ENCODE measurements around the gene IL12RB1.
"Not testable (repeated sequence)": the region's sequence is repeated elsewhere in the genome, so short reads cannot be mapped to it uniquely, and the experiment has no call there.

IL12RB1 gene

DNA sequence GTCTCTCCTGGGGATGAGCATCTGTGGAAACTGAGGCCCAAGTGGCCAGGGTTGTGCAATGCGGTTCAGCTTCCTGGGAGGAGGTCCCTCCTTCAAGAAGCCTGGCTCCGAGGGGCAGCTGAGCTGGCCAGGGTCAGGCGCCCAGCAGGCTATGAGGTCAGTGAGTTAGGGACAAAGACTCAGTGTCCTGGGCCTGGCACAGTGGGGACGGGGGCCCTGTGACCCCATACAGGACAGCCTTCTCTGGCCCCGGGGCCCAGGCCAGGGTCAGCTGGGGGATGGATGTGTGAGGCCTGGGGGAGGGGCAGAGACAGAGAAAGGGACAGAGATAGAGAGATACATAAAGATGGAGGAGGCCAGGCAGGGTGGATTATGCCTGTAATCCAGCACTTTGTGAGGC, 3.0 kb upstream of the IL12RB1 start:
- no peak for DNase-seq (ENCODE audit: low read depth)

DNA sequence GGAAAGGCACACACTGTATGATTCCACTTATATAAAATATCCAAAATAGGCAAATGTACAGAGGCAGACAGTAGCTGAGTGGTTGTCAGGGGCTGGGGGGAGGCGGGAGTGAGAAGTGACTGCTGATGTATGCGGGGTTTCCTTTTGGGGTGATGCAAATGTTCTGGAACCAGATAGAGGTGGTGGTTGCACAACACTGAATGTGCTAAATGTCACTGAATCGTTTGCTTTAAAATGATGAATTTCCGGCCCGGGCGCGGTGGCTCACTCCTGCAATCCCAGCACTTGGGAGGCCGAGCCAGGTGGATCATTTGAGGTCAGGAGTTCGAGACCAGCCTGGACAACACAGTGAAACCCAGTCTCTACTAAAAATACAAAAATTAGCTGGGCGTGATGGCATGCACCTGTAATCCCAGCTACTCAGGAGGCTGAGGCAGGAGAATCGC, 2.4 kb upstream of the IL12RB1 start:
- DNase-seq (ENCODE audit: low read depth): not testable (repeated sequence)

DNA sequence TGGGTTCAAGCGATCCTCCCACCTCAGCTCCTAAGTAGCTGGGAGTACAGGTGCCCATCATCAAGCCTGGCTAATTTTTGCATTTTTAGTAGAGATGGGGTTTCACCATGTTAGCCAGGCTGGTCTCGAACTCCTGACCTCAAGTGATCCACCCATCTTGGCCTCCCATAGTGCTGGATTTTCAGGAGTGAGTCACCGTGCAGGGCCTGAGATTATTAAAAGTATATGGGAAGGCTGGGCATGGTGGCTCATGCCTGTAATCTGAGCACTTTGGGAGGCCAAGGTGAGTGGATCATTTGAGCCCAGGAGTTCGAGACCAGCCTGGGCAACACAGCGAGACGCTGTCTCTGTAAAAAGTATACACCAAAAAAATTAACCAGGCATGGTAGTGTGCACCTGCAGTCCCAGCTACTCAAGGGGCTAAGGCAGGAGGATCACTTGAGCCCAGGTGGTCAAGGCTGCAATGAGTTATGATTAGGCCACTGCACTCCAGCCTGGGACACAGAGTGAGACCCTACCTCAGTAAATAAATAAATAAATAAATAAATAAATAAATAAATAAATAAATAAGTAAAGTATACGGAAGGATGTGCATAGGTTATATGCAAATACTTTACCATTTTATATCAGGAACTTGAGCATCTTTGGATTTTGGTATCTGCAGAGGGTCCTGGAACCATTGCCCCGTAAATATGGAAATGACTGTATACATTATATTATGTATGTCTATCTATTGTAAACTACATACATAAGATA, 854 bp downstream of the IL12RB1 start:
- no peak for DNase-seq (ENCODE audit: low read depth)

DNA sequence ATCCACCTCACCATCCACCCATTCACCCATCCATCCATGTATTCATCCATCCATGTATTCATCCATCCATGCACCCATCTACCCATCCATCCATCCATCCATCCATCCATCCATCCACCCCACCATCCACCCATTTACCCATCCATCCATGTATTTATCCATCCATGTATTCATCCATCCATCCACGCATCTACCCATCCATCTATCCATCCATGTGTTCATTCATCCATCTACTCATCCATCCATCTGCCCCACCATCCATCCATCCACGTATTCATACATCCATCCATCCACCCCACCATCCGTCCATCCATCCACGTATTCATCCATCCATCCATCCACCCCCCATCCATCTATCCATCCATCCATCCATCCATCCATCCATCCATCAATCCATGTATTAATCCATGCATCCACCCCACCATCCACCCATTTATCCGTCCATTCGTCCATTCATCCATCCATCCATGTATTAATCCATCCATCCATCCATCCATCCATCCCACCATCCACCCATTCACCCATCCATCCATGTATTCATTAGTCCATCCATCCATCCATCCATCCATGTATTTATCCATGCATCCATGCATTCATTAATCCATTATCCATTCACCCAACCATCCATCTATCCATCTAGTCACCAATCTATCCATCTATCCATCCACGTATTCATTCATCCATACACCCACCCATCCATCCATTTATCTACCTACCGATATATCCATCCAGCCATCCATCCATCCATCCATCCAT, 2.6 kb downstream of the IL12RB1 start:
- no peak for DNase-seq (ENCODE audit: low read depth)

DNA sequence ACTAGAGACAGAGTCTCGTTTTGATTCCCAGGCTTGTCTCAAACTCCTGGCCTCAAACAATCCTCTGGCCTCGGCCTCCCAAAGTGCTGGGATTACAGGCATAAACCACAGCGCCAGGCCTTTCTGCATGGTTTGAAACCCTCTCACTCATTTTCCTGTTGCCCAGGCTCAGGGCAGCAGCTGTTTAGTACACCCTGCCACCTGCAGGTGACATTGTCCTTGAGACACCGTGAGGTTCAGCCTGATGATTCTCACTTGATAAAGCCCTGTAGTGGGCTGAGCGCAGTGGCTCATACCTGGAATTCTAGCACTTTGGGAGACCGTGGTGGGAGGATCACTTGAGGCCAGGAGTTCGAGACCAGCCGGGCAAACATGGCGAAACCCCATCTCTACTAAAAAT, 12.5 kb downstream of the IL12RB1 start:
- DNase-seq (ENCODE audit: low read depth): no peak

DNA sequence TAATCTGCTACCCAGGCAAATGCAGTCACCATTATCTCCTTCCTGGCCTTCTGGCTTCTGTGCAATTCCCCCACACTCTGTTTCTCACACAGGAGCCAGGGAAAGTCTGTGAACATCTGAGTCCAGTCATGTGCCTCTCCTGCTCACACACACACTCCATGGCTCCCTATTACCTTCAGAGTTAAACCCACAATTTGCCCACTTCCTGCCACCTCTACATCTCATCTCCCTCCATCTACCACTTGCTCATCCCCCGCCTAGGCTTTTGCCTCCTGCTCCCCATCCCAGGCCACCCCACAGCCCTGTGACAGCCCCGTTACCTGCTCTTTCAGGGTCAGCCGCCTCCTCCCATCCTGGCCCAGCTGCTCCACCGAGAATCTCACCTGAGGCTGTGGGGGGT, 13.5 kb downstream of the IL12RB1 start:
- no peak for DNase-seq (ENCODE audit: low read depth)

DNA sequence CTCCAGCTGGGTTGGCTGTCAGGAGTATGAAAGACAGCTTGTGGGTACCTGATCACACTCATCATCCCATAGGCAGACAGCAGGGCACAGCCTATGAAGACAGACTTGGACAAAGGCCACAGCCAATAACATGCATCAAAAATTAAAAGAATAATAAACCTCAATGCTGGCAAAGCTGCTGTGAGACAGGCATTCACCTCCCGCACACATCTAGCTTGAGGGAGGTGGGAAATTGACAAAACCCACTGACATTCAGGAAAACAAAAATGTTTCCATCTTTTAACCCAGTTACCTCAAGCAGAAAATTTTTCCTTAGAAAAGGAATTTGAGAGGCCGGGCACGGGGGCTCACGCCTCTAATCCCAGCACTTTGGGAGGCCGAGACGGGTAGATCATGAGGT, 14.4 kb downstream of the IL12RB1 start:
- DNase-seq (ENCODE audit: low read depth): no peak

DNA sequence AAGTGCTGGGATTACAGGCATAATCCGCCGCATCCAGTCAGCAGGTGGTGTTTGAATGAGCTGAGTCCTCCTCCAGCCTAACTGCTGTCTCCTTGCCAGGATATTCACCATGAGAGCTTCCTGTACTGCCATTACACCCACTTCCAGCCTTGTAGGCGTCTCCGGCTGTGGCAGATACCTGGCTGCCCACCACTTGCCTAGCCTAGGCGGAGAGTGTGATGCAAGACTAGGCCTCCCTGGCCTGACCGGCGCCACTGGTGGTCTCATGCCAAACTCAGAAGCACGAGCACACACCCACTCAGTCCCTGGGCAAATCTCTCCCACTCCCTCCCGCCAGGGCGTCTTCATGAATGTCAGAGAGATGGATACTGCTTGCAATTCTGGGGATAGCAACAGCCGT, 16.6 kb downstream of the IL12RB1 start:
- no peak for DNase-seq (ENCODE audit: low read depth)

DNA sequence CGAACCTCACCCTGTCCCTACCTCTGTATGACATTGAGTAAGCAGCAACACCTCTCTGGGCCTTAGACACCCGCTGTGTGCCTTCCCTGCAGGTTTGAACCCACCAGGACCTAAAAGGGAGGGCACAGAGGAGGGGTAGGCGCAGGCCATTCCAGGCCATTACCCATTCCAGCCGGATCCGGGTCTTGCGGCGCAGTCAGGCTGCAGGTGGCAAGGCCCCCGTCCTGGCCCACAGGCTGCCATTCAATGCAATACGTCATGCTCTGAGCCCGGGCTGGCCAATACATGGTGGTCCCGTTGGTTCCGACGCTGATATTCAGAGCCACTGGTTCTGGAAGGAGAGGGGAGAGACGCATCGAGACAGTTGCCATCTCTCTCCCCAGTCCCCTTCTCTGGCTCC, 17.4 kb downstream of the IL12RB1 start:
- DNase-seq (ENCODE audit: low read depth): no peak

DNA sequence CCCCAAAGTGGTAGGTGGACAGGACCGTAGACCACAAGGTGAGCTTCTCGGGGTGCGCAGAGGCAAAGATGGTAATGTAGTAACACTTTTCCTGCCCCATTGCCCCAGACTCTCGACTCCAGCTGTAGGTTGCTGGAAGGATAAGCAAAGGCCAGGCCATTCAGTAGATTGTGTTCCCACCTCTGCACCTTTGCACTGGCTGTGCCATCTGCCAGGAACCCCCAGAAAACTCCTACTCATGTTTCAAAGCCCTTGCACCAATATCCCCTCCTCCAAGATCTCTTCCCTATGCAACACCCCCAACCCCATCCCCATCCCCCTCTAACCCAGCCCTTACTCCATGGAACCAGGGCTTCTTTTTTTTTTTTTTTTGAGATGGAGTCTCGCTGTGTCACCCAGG, 18.3 kb downstream of the IL12RB1 start:
- DNase-seq (ENCODE audit: low read depth): no peak

DNA sequence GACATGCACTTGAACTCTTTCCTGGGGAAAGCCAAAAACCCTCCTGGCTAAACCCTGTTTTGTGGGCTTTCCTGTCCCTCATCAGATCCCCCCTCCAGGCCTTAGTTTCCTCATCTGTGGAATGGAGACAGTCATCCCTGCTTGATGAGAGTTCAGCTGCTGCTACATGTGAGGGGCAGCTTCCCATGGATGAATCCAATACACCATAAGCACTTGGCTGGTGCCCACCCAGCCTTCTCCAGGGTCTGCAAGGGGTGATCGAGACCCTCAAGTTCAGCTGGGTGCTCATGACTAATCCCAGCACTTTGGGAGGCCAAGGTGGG, 21.6 kb downstream of the IL12RB1 start:
- DNase-seq (ENCODE audit: low read depth): no peak

DNA sequence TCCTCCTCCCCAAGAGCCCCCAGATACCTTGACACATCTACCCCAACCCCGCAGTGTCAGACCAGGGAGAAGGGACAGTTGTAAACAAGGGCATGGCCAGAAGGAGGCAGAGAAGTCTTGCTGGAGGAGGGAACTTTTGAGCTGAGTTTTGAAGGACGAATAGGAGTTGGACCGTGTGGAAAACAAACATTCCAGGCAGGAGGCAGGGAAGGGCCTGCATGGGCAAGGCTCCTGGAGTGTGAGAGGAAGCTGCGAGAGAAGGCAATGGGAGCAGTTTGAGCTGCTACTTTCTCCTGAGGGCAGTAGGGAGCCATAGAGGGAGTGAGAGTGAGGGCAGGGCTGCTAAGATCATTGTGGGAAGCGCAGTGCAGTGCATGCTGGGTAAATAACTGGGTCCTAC, 23.3 kb downstream of the IL12RB1 start:
- no peak for DNase-seq (ENCODE audit: low read depth)

DNA sequence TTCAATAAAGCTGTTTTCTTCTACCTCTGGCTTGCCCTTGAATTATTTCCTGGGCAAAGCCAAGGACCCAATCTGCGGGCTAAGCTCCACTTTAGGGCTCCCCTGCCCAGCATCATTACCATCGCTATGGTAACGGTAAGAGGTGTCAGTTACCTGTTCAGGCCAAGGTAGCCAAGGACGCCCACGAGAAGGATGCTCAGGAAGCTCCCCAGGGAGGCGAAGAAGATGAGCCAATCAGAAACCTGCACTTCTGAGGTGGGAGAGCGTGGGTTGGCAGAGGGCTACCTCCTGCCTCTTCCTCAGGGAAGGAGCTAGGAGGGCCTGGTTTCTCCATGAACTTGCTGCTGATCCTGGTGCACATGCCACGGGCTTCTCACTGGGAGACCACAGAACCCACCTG, 24.7 kb downstream of the IL12RB1 start:
- no peak for DNase-seq (ENCODE audit: low read depth)

DNA sequence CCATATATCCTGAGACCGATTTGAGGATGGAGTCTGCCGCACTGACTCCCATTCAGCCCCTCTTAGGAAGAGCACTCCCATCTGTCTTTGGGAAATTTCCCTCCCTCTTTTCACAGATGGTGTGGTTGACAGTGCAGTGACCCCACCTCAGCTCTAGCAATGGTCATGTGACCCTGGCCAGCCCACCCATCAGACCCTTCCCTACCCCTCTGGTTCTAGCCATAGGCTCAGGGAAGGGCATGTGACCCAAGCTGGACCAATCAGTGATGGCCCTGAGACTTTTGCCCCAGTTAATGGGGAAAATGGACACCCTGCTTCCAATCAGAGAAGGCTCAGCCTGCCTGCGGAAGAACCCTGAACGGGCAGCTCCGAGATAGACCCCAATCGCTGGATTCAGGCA, 26.3 kb downstream of the IL12RB1 start:
- no peak for DNase-seq (ENCODE audit: low read depth)

DNA sequence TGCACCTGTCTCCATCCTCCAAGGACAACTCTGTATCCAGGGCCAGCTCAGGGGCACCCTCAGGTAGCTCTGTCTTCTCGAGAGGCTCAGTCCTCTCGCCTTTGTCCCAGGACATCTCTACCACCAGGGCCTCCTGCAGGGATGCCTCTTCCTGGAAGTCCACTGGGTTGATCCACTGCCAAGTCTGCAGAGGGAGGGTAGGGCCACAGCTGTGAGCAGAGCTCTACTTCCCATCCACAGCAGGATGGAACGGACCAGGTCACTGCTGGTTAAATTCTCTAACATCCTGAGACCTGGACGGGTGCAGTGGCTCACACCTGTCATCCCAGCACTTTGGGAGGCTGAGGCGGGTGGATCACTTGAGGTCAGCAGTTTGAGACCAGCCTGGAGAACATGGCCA, 26.8 kb downstream of the IL12RB1 start:
- DNase-seq (ENCODE audit: low read depth): no peak

DNA sequence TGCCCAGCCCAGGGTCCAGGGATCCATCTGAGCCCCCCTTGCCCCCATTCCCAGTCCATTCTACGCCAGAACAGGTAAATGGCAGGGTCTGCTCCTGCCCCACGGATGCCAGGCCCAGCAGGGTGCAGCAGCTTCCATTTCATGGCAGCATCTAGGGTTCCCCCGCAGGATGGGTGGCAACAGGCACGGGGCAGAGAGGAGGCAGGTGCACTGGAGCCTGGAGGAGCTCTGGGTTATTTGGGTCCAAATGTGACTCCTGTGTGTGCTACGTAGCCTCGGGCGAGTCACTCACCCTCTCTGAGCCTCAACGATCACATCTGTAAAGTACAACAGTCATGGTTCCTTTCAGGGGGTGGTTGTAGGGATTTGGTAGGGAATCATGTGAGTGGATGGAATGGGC, 27.4 kb downstream of the IL12RB1 start:
- DNase-seq (ENCODE audit: low read depth): no peak

DNA sequence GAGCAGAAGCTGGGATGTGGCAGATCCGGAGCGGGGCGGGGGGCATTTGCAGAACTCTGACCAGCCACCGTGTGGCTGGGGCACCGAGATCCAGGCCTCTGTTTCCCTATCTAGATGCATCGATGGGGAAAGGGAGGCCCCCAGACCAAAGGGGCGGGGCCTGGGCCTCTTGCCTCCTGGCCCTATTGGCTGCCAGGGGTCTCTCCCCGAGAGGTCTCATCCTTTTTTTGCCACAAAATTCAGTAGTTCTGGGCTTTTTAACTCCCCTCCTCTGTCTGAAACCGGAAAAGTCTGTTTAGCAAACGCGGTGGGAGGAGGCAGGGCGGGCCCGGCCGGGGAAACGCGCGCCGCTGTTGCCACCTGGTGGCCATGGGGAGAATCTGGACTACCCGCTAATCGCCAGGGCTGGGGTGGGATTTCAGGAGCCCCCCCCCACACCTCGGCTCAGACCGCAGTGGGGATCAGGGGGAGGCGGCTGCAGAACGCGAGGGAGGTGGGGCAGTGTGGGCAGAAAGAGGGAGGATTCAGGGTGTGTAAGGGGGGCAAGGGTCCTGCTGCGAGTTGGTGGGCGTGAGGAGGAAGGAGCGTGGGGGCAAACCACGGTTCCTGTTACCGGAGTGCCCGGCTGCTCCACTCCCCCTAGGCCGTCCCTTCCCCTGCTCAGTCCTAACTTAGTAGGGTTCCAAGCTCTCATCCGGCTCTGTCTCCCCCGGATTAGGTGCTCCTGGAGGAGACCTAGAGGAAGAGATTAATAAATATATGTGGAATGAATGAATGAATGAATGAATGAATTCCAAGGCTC, 28.3 kb downstream of the IL12RB1 start:
- peak; percentile 56 for DNase-seq (ENCODE audit: low read depth)

DNA sequence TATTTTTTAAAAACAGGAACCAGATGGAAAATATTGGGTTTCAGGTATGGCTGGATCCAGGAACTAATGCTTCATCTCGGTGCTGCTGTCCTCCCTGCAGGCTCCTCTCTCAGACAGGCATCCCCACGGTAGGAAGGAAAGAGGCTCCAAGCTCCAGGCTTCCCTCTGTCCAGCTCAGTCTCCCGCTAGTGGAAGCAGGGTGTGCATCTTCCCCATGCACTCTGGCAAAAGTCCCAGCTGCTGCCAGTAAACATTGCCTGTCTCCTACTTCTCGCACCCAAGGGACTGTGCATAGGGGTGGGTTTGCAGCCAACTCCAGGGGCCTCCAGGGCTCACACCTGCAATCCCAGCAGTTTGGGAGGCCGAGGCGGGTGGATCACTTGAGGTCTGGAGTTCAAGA, 29.2 kb downstream of the IL12RB1 start:
- DNase-seq (ENCODE audit: low read depth): no peak

DNA sequence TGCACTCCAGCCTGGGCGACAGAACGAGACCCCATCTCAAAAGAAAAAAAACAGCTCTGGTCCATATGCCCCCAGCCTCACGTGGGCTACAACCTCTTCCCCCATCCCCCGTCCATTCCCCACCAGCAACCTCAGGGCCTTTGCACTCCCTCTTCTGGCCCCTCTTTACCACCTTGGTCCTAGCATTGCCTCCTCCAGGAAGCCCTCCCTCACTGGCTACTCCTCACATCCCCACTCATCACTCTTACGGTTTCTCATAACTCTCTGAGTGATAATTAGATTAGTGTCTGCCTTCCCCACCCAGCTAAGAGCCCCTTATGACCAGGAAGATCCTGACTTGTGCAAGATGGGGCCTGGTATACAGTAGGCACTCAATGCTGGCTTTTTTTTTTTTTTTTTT, 30.8 kb downstream of the IL12RB1 start:
- no peak for DNase-seq (ENCODE audit: low read depth)

DNA sequence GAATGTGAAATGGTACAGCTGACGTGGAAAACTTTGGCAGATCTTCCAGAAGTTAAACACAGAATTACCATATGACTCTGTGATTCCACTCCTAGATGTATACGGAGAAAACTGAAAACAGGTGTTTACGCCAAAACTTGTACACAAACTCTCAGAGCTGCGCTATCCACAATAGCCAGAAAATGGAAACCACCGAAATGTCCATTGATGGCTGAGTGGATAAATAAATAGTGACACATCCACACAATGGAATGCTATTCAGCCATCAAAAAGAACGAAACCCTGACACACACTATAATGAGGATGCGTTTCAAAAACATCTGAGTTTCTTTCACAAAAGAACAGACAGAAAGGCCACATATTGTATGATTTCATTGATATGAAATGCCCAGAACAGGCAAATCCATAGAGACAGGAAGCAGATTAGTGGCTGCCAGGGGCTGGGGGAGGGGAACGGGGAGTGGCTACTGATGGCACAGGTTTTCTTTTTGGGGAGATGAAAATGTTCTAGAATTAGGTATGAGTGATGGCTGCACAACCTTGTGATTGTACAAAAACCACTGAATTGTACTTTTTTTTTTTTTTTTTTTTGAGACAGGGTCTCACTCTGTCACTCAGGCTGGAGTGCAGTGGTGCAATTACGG, 33.0 kb downstream of the IL12RB1 start:
- no peak for DNase-seq (ENCODE audit: low read depth)

DNA sequence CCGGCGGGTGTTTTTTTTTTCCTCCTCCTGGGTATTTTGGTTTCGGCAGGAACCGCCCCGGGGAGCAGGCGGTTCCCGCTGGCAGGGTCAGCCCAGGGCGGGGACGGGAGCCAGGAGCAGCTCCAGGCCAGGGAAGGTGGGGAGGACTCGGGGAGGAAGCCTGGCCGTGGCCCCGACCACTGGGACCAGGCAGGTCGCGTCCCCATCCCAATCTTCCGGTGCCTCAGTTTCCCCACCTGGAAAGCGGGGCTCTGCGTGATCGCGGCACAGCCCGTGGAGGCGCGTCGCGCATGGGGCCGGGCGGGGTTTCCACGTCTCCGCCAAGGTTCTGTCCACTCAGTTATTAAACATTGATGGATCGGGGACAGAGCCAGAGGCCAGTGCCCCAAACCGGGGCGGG, 34.8 kb downstream of the IL12RB1 start:
- DNase-seq (ENCODE audit: low read depth): no peak

DNA sequence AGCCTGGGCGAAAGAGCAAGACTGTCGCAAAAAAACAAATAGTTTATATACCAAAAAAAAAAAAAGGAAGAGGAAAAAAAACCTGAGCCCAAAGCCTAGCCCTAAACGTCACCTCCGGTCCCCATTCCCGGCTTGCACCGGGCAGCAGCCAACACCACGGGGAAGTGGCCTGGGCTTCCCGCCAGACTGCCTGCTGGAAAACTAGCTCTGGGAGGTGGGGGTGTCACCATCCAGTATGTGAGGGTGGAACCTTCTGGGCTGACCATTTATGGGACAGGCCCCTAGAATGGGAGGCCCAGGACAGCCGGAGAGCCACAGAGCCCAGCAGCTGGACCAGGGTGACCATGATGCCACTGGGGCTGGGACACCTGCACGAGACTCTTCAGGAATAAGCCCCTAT, 37.3 kb downstream of the IL12RB1 start:
- peak; percentile 50 for DNase-seq (ENCODE audit: low read depth)

Measured in stromal cell of bone marrow (primary cell).